ENCODE data around the gene UBAC2. TPM values are rescaled to one million over a fixed set of nuclear protein-coding genes. Genes with fewer than 3 reads are reported as not detected.

Gene UBAC2, protein sequence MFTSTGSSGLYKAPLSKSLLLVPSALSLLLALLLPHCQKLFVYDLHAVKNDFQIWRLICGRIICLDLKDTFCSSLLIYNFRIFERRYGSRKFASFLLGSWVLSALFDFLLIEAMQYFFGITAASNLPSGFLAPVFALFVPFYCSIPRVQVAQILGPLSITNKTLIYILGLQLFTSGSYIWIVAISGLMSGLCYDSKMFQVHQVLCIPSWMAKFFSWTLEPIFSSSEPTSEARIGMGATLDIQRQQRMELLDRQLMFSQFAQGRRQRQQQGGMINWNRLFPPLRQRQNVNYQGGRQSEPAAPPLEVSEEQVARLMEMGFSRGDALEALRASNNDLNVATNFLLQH
- 26.8 and 31.3 TPM in 2 replicates for total RNA-seq

DNA sequence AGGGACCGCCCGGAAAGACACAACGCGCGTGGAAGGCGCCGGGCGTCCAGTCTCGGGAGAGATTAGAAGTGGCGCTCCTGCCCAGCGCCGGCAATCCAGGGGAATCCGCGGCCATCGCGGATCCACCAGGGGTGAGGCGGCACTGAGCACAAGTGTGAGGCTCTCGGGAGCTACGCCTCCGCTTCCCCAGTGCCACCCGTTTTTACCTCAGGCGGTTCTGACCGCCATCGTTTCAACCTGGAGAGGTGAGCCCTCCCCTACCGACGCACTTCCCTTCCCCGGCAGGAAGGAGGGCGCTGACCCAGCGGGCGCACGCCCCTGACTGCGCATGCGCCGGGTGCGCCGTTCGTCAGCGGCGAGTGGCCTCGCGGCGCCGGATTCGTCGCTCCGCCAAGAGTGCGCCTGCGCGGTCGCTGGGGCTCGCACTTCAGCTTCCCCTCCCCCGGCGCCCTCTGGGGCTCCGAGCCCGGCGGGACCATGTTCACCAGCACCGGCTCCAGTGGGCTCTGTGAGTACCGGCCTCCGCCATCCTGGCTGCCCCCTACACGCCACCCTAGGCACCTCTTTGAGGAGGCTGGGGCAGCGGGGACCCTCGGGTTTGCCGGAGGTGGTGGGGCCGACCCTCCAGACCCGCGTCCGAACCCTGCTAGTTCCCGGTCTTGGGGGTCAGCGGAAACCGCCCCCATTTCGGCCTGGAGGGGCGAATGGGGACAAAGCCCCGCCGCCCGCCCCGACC is at the start of gene UBAC2:
Gene UBAC2, plus strand, starts transcription at position 423 of the 736 bp plus-strand sequence. Its CDS starts 55 bp downstream, at position 478.
- peak; percentile 96 to 98 for DNase-seq (ENCODE audit: low read depth in 2 of 2)

- DNase-seq (ENCODE audit: low read depth in 2 of 2), result peak in 1 of 2 donors; percentile 12
Observed at GRCh38 chr13:99151516-99151915, 49.1 kb upstream of the UBAC2 start.

GRCh38 chr13:99153219-99153618 is 47.4 kb upstream of the UBAC2 start:
- peak in 1 of 2 donors; percentile 17 for DNase-seq (ENCODE audit: low read depth in 2 of 2)

GRCh38 chr13:99154064-99154463 is 46.6 kb upstream of the UBAC2 start:
- no peak for DNase-seq (ENCODE audit: low read depth in 2 of 2)

- DNase-seq (ENCODE audit: low read depth in 2 of 2), result no peak
Observed at GRCh38 chr13:99155821-99156220, 44.8 kb upstream of the UBAC2 start.

DNA sequence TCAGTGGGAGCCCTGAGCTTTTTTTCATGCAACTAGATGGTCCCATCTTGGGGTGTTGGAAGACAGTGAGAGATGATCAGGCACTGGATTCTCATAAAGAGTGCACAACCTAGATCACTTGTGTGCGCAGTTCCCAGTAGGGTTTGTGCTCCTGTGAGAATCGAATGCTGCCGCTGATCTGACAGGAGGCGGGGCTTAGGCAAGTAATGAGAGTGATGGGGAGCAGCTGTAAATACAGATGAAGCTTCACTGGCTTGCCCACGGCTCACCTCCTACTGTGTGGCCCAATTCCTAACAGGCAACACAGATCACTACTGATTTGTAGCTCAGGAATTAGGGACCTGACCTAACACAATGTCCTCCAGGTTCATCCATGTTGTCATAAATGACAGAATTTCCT is 43.6 kb upstream of the UBAC2 start:
- DNase-seq (ENCODE audit: low read depth in 2 of 2), result no peak

- DNase-seq (ENCODE audit: low read depth in 2 of 2), result no peak
Observed at GRCh38 chr13:99158846-99159245, 41.8 kb upstream of the UBAC2 start.

DNA sequence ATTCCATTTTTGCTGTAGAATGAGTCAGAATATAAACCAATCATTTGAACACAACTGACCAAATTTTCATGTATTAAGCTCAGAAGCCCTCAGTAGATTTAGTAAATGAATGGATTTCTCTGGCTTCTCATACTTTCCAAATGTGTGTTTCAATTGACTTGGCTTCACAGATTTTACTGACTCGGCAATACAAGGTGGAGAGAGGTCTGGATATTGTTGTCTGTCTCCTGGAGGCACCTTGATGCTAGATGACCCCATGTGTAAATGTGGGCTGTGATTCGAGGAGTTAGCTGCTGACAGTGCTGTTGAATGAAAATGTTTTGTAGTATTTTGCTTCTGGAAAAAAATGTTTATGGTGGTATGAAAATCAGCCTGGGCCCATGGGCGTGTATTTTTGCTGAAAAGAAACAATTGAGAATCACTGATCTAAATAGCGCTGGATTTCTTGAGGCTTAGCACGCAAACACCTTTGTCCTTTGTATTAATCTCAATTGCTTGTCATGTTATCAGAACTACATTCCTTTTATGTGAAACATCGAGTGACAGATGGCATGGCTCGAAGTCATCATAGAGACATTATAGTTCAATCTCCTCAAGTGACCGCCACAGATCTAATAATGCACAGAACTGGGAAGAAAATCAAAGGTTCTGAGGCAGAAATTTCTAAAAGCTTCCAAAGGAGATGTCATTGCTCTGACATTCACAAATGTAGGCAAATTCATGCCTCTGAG is 41.2 kb upstream of the UBAC2 start:
- no peak for DNase-seq (ENCODE audit: low read depth in 2 of 2)

DNA sequence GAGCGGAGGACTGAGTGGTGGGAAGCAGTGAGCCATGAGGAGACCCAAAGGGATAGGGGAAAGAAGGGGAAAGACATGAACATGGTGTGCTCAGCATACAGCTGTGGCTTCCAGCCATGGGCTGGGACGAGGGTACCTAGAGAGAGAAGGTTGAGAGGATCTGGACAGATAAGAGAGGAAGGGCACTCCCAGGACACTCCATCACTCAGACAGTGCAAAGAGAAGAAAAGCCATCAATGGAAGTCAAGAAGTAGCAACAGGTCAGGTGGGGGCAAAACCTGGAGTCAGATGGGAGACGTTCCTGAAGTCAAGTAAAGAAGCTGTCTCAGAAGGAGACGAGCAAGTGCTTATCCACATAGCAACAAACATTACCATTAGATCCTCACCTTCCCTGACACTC is 40.2 kb upstream of the UBAC2 start:
- DNase-seq (ENCODE audit: low read depth in 2 of 2), result no peak

GRCh38 chr13:99161512-99161911 is 39.1 kb upstream of the UBAC2 start:
- DNase-seq (ENCODE audit: low read depth in 2 of 2), result no peak

- no peak for DNase-seq (ENCODE audit: low read depth in 2 of 2)
Observed at GRCh38 chr13:99162567-99163361, 37.9 kb upstream of the UBAC2 start.

GRCh38 chr13:99164226-99164625 is 36.4 kb upstream of the UBAC2 start:
- DNase-seq (ENCODE audit: low read depth in 2 of 2), result no peak

GRCh38 chr13:99165753-99166587 is 34.7 kb upstream of the UBAC2 start:
- peak in 1 of 2 donors; percentile 8 for DNase-seq (ENCODE audit: low read depth in 2 of 2)

- DNase-seq (ENCODE audit: low read depth in 2 of 2), result no peak
Observed at GRCh38 chr13:99172951-99173350, 27.7 kb upstream of the UBAC2 start.

DNA sequence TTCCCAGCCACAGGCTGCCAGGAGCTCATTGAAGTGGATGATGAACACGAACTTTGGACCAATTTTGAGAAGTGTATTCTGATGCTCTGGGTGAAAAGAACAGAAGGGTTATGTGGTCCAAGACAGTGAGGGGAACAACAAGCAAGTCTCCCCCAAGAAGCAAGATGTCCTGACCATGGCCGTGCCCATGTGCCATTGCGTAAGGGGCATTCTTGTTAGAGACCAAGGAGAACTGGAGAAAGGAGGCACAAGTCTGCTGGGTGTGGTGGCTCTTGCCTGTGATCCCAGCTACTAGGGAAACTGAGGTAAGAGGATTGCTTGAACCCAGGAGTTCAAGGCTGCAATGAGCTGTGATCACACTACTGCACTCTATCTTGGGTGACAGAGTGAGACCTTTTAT is 27.0 kb upstream of the UBAC2 start:
- no peak for DNase-seq (ENCODE audit: low read depth in 2 of 2)

- no peak for DNase-seq (ENCODE audit: low read depth in 2 of 2)
Observed at GRCh38 chr13:99174533-99175100, 26.0 kb upstream of the UBAC2 start.

DNA sequence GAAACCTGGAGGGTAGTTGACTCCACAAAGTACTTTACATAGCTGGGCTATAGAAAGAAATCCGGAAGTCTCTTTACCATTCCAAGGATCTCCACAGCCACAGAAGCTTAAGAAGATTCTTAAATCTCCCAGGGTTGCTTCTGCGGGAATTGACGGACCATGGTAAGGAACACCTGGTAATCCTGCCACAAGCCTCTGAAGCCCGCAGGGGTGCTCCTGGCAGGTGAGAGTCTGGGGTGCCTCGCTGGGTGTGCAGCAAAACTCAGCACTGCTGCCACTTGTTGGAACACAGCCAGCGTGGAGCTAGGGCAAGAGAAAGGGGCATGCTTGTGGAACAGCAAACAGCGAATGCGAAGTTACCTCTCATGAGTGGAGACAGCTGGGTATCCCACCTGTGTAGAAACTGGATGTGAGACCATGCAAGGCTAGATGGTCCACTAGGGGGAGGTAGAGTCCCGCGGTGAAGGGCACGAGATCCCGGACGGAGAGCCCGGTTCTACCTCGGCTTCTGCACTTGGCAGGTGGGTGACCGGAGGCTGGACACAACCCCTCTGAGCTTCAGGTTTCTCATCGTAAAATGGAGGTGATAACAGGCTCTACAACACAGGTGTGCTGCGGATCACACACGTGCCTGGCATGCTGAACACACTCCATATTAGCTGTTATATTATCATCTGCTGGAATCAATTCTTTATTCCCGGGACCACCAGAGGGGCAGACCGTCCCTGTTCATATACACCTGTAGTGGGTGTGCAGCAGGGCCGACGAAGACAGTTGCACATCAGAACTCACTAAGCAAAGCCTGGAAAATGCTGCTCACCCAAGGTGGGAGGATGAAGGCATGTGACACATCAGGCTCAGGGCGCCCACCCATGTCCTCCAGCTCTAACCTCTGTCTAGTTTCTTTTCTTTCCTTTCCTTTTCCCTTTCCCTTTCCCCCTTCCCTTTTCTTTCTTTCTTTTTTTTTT is 24.1 kb upstream of the UBAC2 start:
- peak; percentile 62 to 80 for DNase-seq (ENCODE audit: low read depth in 2 of 2)

DNA sequence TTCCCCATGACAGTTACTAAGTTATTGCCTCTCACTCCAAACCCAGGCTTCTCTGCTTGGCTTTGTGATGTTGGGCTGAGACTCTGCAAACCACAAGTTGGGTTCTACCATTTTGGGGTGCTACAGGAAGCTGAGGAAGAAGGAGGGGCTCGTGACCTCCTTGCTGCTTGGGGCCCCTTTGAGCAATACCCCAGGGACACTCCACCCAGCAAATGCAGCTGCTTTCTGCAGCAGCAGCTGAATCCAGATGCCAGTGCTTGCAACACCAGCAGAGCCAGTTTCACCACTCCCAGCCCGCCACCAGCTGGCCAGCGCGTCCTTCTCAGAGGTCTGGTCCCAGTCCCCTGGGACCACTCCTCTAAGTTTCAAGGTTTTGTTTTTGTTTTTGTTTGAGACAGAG is 22.0 kb upstream of the UBAC2 start:
- no peak for DNase-seq (ENCODE audit: low read depth in 2 of 2)

GRCh38 chr13:99179460-99179859 is 21.2 kb upstream of the UBAC2 start:
- DNase-seq (ENCODE audit: low read depth in 2 of 2), result no peak

Data from lung microvascular endothelial cell (primary cell).